Measurements from ENCODE around the gene FCHSD2.
A peak's percentile ranks its signal among the peaks of the same experiment; 100 is the strongest.

The FCHSD2 gene

DNA sequence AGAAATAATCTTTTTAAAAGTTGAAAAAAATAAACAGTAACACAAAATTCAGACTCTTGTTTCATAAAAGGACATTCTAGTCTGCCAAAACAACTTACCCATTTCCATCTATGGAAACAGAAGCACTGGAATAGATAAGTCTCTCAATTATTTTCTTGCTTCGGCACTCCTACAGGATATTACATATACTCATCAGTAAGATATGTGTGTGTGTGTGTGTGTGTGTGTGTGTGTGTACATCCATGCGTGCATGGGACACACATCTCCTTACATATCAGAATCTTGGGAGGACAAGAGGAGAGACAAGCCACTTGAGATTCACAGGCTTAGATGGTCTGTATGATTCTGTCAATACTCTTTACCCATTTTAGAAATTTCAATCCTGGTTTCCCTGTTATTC lies 183.3 kb downstream of the FCHSD2 start:
- H3K4me3 ChIP-seq (ENCODE audit: low read depth, low read length) = no peak overlapping the region
- no peak for DNase-seq (ENCODE audit: low read depth)

DNA sequence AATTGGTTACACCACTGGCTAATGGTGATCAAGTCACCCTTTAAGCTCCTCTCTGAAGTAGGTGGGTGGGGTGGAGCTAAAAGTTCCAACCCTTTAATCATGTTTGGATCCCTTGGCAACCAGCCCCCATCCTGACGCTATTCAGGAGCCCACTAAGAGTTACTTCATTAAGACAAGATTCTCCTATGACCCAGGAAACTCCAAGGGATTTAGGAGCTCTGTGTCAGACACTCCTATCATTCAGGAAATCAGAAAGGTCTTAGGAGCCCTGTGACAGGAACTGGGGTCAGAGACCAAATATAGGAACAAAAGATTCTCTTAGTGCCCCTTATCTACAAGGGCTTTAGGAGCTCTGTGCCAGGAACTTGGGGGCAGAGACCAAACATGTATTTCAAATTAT lies 186.7 kb downstream of the FCHSD2 start:
- H3K4me3 ChIP-seq (ENCODE audit: low read depth, low read length) = no peak overlapping the region
- DNase-seq (ENCODE audit: low read depth) = no peak

DNA sequence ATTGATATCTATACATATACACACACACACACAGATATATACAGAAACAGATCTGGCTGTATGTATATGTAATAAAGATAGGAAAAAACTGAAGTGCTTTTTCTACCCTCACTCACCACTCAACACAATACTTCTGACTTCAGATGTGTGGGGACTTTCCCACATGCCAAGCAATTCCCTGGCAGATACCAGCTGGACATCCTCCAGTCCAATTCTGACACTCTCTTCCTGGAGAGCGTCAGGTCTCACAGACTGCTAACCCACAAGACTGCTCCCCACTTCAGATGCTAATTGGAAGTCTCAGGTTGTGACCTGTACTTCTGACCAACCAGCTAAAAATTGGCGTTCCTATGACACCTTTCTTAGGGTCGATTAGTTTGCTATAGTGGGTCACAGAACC lies 187.3 kb downstream of the FCHSD2 start:
- H3K4me3 ChIP-seq (ENCODE audit: low read depth, low read length) = no peak overlapping the region
- no peak for DNase-seq (ENCODE audit: low read depth)

DNA sequence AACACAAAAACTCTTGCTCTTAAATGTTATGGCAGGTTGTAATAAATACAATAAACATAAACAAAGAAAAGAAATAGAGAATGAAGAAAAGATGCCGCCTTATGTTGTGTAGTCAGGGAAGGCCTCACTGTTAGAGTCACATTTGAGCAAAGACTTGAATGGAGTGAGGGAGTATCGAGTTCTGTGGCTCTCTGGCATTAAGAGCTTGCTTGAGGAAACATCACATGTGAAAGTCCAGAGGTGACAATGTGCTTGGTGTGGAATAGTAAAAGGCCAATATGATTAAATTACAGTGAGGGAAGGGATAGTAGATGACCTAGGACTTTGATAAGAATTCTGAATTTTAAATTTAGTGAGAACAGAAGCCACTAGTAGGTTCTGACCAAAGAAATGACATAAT lies 188.5 kb downstream of the FCHSD2 start:
- no peak overlapping the region for H3K4me3 ChIP-seq (ENCODE audit: low read depth, low read length)
- no peak for DNase-seq (ENCODE audit: low read depth)

DNA sequence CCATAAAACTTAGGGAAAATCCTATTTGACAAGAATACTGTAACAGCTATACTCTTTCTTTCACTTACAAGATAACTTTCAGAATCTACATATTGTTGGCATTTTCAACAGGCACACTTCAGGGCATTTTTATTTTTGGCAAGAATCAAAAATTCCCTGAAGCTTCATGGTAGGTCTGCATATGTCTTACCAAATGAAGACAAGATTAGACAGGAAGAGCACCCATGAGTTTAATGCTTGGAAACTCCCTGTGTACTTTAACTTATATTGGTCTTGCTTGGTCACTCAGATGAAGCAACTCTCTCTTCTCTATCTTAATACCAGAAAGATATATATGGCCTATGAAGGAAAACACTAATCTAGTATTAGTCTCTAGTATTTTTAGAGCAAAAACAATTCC lies 190.2 kb downstream of the FCHSD2 start:
- H3K4me3 ChIP-seq (ENCODE audit: low read depth, low read length) = no peak overlapping the region
- DNase-seq (ENCODE audit: low read depth) = no peak

DNA sequence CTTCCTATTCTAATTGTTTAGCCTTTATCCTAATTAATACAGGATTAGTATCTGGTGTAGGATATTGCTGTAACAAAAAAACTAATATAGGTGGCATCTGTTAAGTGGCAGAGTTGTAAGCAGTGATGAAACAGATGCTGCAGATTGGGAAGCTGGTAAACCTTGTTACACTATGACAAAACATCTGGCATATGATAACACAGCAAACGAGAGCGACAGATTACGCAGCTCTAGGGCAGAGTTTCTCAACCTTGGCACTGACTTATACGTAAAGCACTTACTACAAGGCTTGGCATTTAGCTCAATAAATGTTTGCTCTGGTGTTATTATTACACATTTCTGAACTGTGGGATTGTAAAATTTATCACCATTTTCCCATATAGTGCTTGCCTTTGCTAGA lies 190.9 kb downstream of the FCHSD2 start:
- peak; percentile 33 for DNase-seq (ENCODE audit: low read depth)
- no peak overlapping the region for H3K4me3 ChIP-seq (ENCODE audit: low read depth, low read length)

DNA sequence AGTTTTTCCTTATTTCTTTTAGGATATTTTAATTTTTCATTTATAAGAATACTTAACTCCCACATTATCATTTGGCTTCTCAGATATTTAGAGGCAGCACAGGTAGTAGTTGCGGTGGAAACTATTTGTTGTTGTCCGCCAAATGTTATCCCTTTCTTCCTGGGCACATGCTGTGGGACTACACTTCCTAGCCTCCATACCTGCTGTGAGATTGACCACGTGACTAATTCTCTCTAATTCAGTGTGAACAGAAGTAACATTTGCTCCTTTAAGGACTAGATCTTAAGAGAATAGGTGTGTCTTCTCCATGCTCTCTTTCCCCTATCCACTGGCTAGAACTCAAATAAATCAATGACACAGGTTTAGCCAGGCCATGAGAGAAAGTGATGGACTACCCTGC lies 191.4 kb downstream of the FCHSD2 start:
- H3K4me3 ChIP-seq (ENCODE audit: low read depth, low read length) = no peak overlapping the region
- no peak for DNase-seq (ENCODE audit: low read depth)

DNA sequence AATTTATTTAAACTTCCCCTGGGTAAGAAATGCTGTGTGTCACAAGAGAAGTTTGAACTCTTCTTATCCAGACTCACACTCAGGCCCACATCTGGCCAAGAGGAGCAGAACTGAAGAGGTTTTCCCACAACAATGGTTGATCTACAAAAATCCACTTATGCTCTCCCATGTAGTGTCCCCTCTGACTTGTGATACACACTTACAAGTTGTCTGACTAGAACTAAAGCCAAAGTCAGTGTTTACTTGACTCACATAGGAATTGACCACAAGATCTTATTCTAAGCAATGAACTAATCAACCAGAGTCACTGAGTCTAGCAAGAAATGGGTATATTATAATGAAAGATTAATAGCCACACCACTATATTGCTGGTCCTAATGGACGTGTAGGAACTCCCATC lies 194.9 kb downstream of the FCHSD2 start:
- DNase-seq (ENCODE audit: low read depth) = no peak
- no peak overlapping the region for H3K4me3 ChIP-seq (ENCODE audit: low read depth, low read length)

DNA sequence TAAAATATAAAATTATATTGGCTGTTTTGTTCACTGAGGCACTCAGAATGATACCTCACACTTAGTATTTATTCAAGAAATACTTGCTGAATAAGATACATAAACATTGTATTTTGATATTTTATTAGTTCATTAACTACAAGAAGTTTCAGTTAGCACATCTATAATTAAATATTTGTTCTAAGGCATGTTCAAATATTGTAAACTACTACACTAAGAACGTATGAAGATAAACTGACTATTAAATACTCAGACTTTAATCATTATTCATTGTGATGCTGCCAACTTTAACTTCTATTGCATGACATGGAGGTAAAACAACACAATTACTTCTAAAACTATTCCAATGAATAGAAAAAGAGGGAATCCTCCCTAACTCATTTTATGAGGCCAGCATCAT lies 198.5 kb downstream of the FCHSD2 start:
- DNase-seq (ENCODE audit: low read depth) = no peak
- H3K4me3 ChIP-seq (ENCODE audit: low read depth, low read length) = no peak overlapping the region

DNA sequence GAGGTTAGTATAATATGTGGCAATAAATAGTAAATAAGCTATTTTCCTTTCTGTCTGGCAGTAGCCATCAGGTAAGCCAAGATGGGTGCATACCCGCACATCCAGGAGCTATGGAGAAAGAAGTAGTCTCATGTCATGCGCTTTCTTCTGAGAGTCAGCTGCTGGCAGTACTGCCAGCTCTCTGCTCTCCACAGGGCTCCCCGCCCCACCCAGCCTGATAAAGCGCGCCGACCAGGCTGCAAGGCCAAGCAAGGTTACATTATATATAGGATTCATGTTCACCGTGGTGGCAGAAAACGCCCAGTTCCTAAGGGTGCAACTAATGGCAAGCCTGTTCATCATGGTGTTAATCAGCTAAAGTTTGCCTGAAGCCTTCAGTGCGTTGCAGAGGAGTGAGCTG lies 201.7 kb downstream of the FCHSD2 start:
- no peak for DNase-seq (ENCODE audit: low read depth)
- no peak overlapping the region for H3K4me3 ChIP-seq (ENCODE audit: low read depth, low read length)

DNA sequence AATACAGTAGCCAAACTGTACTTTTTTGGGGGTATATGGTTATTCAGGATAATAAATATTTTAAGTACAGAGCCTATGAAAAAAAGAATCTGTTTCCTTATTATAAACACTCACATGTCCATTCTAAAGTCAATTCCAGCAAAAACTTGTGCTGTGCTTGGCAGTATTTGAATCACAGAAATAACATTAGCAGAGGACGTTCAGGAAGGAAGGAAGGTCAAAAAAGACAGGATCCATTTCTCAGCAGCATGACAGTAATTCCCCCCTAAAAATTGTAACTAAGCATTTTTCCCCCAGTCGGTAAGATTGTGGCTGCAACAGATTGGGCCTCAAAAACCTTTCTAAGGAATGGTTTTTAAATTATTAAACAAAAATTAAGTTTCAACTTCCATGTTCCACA lies 203.1 kb downstream of the FCHSD2 start:
- no peak for DNase-seq (ENCODE audit: low read depth)
- H3K4me3 ChIP-seq (ENCODE audit: low read depth, low read length) = no peak overlapping the region

DNA sequence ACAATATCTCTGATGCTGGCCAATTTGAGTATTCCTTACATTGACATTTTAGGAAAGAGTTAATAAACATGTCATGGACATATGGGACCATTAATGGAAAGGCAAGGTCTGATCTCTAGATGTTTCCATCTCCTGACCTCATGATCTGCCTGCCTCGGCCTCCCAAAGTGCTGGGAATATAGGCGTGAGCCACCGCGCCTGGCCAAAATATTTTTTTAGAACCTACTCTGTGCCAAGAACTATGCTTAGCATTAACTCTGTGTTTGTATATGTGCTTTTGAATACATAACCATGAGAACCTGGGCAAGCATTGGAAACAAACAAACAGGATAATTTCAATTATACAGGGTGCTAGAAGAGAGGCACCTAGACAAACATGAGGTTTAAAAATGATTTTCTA lies 204.7 kb downstream of the FCHSD2 start:
- DNase-seq (ENCODE audit: low read depth) = no peak
- H3K4me3 ChIP-seq (ENCODE audit: low read depth, low read length) = no peak overlapping the region

DNA sequence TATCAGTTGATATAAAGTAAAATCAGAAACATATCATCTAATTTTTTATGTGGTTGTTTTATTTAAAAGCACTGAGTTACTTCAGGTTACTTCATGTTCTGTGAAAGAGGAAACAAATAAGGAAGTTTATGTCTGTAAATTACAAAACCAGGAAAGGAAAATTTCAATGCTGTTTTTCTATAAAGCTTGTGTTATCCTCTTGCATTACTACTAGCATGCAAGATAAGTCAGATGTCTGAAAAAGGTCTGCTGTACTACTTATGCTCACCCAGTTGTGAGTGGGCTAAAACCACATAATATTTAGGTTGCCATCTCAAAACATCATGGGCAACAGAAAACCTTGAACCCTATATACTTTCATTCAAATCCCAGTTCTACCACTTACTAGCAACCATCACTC lies 206.4 kb downstream of the FCHSD2 start:
- no peak for DNase-seq (ENCODE audit: low read depth)
- H3K4me3 ChIP-seq (ENCODE audit: low read depth, low read length) = no peak overlapping the region

DNA sequence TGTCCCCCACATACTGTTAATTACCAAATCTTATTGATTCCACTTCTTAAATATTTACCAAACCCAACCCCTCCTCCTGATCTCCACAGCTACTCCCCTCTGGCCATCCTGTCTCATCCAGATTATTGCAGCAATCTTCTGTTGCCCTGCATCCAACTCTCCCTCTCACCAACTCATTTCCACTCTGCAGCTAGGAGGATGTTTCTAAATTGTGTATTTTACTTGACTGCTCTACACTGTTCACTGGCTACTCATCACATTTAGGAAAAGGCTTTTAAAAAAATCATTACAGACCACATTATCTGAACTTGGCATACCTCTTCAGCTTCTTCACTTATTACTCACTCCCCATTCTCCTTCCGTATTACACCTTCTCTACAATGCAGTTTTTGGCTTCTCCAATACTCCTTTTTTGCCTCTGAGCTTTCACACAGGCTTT lies 210.0 kb downstream of the FCHSD2 start:
- DNase-seq (ENCODE audit: low read depth) = peak; percentile 8
- no peak overlapping the region for H3K4me3 ChIP-seq (ENCODE audit: low read depth, low read length)

DNA sequence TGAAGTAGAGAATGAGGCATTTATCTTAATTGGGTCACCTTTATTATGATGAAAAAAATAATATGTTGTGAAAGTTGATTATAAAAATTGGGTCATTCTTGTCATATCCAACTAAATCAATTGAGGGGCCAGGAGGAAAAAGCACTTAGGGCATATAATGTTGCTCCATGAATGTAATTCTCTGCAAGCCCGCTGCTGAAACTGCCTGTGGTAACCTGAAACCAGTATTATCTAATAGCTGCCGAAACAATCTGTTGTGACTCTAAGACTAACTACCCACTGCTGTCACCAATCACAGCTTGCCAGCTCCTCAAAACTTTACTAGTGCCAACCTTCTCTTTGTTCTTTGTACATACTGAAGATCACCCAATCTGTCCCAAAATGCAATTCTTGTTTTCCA lies 212.1 kb downstream of the FCHSD2 start:
- H3K4me3 ChIP-seq (ENCODE audit: low read depth, low read length) = no peak overlapping the region
- peak; percentile 25 for DNase-seq (ENCODE audit: low read depth)

DNA sequence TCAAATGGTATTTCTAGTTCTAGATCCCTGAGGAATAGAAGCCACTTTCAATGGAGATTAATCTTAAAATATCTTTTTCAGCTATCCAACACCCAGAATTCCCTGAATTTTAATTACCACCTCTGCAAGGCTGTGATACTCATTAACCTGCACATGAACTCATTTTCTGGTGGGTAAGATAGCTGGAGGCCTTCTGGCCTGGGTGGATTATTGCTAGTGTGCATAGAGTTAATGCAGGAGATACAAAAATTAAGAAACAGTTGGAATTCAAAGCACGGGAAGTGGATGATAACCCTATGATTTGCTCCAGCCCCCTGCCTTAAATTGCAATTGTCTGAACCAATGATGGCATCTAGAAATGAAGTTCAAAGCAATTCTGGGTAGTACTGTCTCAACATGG lies 212.9 kb downstream of the FCHSD2 start:
- no peak overlapping the region for H3K4me3 ChIP-seq (ENCODE audit: low read depth, low read length)
- DNase-seq (ENCODE audit: low read depth) = no peak

DNA sequence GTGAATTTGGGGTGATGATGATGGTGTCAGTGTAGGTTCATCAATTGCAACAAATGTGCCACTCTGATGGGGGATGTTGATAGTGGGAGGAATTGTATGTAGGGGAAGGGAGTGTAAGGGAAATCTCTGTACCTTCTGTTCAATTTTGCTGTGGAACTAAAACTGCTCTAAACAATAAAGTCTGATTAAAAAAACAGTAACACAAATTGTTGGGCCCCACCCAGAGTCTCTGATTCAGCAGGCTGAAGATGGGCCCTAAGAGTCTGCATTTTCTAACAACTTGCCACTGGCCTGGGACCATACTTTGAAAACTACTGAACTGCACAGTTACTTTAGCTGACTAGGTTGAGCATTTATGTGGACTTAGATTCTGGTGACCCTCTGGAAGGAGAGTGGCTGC lies 214.7 kb downstream of the FCHSD2 start:
- H3K4me3 ChIP-seq (ENCODE audit: low read depth, low read length) = no peak overlapping the region
- DNase-seq (ENCODE audit: low read depth) = no peak

DNA sequence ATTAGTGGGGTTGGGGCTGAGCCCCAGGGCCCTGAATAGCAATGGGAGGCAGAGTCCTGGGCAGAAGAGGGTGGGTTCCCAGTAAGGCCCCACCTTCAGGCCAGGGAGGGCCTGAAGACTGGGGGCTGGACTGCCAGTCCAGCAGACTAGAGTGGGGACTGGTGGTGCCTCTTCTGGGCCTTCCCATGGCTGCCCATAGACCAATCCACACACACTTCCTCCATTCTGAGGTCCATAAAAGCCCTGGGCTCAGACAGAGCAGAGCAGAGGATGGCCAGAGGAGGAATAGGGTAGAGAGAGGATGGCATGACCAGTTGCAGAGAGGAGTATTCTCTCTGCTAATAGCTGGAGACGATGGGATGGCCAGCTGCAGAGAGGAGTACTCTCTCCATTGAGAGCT lies 216.0 kb downstream of the FCHSD2 start:
- no peak overlapping the region for H3K4me3 ChIP-seq (ENCODE audit: low read depth, low read length)
- DNase-seq (ENCODE audit: low read depth) = no peak

DNA sequence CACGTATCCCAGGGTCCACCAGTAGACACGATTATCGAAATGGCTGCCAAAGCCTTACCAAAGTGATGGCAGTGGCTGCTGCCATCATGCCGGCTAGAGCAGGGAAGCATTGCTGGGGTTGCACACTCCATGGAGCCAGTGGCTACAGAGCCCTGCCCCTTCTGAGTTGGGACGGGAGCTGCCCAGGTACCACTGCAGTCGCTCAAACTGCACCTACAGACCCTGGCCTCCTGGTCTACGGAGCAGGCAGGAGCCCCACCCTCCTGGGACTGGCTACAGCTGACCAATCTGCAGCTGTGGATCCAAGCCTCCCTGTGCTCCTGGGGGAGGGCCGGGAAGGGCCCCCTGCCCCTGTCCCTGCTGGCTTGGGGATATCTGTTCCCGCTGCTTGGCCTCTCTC lies 216.5 kb downstream of the FCHSD2 start:
- no peak overlapping the region for H3K4me3 ChIP-seq (ENCODE audit: low read depth, low read length)
- DNase-seq (ENCODE audit: low read depth) = no peak

DNA sequence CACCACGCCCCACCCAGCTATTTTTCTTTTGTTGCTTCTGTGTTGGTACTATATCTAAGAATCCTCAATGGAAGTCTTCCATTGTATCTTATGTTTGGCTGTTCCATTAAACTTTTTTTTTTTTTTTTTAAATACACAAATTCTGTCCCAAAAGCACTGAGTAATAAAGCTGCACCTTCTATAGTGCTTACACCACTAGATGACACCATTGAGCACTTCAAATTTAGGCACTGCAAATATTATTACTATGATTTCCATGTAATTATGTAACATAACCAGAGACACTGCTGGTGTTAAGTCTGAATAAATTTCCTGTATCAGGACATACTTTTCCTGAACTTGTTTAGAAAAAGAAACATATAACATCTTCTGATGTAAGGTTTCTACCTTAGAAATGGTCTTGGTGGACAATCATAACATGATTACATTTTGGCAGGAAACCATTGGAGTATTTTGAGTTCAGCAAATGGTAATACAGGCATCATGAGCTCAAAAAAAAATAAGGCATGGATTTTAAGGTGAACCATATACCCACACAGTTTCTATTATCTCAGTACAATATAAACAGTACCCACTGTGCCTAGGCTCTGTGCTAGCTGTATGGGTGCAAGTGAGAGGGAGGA lies 217.4 kb downstream of the FCHSD2 start:
- DNase-seq (ENCODE audit: low read depth) = no peak

DNA sequence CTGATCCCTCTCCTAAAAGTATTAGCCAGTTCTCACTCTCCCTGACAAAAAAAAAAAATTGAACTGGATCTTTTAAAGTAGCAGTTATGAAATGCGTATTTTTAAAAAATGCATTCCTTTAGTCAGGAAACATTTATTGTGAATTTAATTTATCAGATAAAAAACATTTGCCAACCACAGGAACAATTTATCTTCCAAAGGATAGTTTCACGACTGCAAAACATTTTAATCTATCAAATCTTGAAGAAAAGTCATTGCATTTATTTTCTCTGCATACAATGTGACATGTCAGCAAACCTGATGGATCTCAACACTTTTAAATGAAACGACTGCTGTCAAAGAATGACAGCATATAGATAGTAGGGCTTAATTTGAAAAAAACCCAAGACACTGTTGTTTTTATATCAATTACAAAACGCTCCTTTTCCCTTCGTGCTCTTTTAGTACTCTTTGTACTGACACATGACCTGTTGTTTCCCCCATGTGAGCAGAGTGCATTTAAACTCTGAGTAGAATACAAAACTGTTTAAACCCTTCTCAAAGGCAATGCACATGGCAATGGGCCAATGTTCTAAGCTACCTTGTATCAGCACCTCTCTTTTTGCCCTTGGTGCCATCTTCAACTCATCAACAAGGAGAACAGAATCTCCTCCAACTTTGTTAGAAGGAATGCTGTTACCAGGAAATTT lies 220.9 kb downstream of the FCHSD2 start:
- no peak for DNase-seq (ENCODE audit: low read depth)
- no peak overlapping the region for H3K4me3 ChIP-seq (ENCODE audit: low read depth, low read length)

More for the DNA sequence above, 217.4 kb downstream of the FCHSD2 start:
- no peak overlapping the region for H3K4me3 ChIP-seq (ENCODE audit: low read depth, low read length)

DNA sequence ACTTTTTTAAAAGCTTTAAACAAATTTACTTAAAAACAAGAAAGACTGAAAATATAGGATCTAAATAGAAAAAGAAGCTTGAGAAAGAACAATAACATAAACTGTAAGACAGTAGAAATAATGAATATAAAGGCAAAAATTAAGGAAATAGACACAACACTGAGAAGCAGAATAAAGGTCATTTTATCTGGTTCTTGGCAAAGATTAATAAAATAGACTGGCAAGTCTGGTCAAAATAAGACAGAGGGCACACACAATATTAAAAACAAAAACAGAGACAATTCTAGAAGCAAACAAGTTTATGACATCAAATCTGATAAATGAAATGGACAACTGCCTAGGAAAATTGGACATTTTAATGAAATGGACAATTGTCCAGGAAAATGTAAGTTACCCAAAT lies 222.1 kb downstream of the FCHSD2 start:
- no peak for DNase-seq (ENCODE audit: low read depth)
- no peak overlapping the region for H3K4me3 ChIP-seq (ENCODE audit: low read depth, low read length)
